Hepatic stellate cell (primary cell): ENCODE results near the gene FAM110C.
"Not testable (repeated sequence)": the region's sequence is repeated elsewhere in the genome, so short reads cannot be mapped to it uniquely, and the experiment has no call there.

ENCODE experiments used
- DNase-seq: peaks from one replicate; pipeline ENCODE4 v3.0.0; 2011; ENCODE audit warnings: low spot score

The FAM110C gene, protein sequence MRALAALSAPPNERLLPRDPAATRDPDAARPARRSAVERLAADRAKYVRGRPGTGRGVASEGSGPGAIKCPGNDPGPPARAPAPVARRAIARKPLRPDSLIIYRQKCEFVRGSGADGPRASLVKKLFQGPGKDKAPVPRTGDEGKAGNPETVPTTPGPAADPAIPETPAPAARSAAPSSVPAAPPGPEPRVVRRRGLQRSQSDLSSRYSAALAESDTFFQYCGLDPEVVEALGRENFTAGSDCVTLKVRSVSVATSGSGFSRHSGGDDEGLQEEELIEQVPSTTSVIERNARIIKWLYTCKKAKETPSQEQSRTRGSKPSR

DNA sequence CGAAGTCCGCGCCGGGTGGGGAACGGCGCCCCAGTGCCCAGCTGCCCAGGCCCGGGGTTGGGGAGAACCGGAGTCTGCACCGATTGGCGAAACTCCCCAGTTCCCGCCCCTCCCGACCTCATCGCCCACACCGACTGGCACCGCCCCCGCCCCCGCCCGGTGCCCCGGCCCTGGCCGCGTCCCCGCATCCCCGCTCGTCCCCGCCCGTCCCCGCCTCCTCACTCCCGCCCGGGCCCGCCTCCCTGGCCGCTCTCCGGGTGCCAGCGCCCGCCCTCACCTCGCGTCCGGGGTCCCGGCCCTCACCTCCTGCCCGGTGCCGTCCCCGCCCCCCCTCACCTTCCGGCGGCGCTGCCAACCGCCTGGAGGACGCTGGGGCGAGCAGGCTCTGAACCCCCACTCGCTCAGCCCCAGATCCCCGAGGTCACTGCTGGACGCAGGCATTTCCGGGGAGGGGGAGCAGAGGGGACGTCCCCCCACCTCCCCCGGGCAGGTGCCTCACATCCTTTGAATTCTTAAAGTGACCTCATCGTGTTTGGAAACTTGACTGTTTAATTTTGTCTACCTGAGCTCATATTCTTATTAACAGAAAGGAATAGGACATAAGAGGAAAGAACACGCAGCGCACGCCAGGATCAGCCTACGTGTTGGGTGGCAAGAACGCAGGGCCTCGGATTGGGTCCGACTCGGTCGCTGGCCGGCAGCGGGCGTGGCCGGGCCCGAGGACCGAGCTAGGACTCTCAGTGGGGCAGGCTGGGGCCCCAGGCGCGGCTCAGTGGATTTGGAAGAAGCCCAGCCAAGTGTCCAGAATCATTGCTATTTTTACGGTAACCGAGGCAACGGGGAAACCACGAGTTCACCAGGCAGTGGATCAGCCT is at the start of gene FAM110C:
Gene FAM110C (minus strand): TSS at position 35 of the 875 bp plus-strand sequence. CDS start 120 bp downstream, outside the sequence.
- peak; percentile 26 for DNase-seq

DNA sequence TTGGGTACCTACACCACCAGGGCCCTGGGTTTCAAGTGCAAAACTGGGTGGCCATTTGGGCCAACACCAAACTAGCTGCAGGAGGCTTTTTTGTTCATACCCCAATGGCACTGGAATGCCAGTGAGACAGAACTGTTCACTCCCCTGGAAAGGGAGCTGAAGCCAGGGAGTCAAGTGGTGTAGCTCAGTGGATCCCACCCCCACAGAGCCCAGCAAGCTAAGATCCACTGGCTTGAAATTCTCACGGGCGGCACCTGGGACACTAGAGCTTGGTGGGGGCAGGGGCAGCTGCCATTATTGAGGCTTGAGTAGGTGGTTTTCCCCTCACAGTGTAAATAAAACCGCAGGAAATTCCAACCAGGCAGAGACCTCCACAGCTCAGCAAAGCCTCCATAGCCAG is 46.0 kb upstream of the FAM110C start:
- no peak for DNase-seq

DNA sequence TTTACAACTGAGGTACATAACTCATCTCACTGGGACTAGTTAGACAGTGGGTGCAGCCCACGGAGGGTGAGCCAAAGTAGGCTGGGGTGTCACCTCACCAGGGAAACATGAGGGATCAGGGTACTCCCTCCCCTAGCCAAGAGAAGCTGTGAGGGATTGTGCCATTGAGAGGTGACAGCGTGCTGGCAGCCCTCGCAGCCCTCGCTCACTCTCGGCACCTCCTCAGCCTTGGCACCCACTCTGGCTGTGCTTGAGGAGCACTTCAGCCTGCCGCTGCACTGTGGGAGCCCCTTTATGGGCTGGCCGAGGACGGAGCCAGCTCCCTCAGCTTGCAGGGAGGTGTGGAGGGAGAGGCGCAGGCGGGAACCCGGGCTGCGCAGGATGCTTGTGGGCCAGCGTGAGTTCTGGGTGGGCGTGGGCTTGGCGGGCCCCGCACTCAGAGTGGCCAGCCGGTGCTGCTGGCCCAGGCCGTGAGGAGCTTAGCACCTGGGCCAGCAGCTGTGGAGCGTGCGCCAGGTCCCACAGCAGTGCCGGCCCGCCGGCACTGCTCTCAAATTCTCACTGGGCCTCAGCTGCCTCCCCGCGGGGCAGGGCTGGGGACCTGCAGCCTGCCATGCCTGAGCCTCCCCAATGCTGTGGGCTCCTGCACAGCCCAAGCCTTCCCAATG is 44.5 kb upstream of the FAM110C start:
- DNase-seq: no peak

DNA sequence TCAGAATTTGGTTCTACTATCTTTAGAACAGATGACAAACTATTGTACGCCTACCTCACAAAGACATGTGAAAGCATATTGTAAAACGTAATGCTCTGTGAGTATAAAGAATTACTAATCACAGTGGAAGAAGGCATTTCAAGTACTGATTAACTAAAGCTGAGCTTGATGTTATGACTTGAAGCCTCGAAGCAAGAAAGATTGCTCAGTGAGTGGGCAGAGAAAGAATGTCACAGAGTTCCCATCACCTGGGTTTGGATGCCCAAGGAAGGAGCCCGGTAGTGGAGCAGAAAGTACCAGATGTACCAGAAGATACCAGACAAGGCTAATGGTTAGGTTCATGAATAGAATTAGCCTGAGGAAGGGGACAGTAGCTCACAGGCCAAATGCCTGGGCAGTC is 39.5 kb upstream of the FAM110C start:
- DNase-seq: no peak

DNA sequence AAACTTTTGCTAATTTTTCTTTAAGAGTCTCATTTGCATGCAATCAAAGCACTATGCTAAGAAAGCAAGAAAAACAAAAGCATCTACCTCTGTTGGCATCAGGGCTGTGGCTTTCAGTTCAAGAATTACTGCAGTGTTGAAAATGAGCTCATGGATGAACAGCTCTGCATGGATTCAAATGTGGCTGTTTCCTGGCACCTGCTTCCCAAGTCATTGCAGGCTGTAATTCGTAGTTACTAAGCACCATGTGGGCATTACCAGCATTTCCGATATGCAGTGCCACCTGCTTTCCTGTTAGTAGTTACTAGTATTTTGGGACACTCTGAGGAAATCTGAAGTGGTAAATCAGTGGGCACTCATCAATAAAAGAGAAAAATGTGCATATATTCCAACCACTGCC is 37.8 kb upstream of the FAM110C start:
- no peak for DNase-seq

DNA sequence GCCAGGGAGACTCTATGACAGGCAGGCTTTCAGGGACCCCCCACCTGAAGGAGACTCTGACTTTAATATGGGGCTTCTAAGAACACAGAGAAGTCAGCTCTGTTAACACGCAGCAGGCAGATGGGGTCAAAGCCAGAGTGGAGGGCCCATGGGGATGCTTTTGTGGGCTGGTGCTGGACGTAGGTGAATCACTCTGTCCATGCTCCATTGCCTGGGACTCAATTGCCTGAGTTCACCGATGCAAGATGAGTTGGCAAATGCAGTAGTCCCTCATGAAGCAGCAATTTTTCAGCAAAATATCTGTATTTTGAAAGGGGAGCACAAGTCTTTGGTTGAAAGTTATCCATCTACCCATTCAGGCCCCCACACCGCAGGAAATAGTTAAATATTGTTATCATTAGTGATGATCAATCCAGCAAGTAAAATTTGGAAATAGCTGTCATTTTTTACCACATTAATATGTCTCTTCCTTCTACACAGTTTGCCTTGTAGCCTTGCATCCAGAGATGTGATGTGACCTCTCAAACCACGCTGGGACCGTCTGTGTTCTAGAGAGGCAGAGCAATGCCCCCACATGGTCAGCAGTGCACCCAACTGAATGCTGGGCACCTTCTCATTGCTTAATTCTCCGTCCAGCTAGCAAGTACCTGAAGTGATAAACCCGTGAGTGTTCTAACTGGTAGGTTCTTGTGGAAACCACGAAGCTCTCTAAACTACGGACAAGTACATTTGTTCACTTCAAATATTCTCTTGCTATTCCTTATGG is 34.8 kb upstream of the FAM110C start:
- no peak for DNase-seq

DNA sequence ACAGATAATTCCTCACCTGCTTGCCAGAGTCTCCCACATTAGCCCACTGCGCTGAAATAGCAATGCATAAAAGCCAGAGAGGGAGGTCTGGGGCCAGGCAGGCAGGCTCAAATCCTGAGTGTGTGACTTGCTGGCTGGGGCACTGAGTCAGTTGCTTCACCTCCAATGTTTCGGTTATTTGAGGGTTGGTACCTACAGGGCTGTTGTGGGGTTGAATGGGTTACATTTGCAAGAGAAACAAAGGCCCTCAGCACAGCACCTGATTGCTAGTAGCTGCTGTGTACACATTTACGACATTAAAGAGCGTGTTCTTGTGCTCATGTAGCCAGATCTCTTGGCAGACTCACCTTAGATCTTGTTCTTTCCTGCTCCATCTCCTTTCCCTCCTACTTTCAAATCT is 34.1 kb upstream of the FAM110C start:
- DNase-seq: no peak

DNA sequence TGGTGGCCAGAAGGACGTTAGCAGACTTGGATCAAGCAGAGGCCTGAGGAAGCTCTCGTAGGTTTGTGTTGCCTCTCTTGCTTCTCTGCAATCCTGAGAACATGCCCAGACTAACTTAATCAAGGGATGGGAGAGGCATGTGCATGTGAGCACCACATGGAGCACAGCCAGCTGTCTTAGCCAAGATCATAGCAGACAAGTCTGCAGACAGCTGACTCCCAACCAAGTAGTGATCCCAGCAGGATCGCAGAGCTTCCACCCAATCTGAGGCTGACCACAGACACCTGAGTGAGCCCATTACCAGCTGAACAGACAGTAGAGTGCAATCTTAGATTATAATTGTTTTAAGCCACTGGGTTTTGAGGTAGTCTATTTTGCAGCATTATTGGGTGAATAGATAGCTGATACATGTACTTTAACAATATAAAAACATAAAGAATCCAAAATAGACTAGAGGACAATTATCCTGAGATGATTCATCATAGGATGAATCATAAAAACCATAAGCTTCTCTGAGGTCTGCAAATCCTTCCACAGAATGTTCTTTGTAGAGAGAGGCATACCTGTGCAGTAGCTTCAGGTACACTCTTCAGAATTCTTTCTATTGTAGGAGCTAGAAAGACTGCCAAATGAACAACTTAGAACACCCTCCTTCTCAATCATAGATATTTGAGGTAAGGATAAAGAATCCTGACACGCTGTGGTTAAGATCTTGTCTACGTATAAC is 25.2 kb upstream of the FAM110C start:
- DNase-seq: no peak

DNA sequence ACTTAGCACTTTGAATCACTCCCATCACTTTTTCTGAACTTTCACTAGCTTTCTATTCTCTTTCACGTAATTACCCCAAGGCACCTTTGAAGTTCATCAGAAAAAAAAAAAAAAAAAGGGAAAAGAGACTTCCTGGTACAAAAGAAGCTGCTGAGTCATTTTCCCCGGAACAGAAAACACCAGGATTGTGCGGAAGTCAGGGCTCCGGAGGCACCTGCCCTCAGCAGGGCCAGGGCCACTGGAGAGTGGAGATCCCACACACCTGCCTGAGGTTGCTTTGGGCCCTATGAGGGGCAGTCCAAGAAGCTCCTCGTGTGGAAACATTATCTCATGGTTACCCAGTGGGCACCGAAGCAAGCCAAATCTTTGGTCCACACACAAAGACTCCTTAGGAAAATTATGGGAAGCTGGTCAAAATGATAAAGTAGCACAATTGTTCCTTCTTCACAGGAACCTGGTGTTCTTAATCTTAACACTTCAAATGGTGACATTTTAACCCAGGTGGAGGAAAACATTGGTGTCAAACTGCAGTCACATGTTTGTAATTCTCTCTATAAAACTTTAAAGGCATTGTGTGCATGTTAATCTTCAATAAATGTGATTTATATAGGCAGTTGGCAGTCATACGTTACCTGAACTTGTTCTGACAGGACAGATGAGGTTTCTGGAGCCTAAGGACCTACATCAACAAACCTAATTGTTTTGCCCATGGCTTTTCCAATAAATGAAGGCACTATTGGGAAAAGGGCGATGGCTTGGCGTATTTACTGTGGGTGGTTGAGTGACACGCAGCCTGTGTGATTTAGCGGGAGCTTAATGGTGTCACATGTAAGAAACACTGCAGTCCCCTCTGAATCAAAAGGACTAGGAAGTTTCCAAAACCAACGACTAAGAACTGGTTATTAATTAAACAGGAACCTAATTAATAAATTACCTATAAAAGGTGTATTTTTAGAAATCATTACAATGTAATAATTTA is 23.4 kb upstream of the FAM110C start:
- no peak for DNase-seq

DNA sequence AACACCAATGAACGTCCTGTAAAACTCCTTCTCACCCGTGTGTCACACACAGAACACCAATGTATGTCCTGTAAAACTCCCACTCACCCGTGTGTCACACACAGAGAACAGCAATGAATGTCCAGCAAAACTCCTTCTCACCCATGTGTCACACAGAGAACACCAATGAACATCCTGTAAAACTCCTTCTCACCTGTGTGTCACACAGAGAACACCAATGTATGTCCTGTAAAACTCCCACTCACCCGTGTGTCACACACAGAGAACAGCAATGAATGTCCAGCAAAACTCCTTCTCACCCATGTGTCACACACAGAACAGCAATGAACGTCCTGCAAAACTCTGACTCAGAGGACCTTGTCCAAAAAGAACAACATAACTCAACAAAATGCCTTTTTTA is 22.3 kb upstream of the FAM110C start:
- DNase-seq: not testable (repeated sequence)

DNA sequence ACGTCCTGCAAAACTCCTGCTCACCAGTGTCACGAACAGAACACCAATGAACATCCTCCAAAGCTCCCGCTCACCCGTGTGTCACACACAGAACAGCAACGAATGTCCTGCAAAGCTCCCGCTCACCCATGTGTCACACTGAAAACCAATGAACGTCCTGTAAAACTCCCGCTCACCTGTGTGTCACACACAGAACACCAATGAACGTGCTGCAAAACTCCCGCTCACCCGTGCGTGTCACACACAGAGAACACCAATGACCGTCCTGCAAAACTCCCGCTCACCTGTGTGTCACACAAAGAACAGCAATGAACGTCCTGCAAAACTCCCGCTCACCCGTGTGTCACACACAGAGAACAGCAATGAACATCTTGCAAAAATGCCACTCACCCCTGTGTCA is 20.5 kb upstream of the FAM110C start:
- no peak for DNase-seq

DNA sequence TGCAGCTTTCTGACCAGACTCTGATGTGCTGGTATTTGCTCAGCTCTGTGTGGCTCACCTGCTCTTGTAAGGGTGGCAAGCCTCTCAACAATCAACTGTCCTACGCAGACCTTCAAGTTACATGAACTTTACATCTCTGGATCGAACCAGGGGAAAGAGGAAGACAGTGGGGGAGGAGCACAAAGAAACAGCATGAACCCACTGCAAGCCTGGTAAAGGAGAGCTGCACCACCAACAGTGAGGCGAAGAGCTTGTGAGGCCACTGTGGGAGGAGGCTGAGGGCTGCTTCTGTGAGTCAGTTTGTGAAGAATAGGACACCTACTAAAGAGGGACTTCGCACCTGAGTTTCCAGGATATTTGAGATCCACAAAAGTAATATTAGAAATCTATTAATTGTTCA is 18.8 kb upstream of the FAM110C start:
- no peak for DNase-seq

DNA sequence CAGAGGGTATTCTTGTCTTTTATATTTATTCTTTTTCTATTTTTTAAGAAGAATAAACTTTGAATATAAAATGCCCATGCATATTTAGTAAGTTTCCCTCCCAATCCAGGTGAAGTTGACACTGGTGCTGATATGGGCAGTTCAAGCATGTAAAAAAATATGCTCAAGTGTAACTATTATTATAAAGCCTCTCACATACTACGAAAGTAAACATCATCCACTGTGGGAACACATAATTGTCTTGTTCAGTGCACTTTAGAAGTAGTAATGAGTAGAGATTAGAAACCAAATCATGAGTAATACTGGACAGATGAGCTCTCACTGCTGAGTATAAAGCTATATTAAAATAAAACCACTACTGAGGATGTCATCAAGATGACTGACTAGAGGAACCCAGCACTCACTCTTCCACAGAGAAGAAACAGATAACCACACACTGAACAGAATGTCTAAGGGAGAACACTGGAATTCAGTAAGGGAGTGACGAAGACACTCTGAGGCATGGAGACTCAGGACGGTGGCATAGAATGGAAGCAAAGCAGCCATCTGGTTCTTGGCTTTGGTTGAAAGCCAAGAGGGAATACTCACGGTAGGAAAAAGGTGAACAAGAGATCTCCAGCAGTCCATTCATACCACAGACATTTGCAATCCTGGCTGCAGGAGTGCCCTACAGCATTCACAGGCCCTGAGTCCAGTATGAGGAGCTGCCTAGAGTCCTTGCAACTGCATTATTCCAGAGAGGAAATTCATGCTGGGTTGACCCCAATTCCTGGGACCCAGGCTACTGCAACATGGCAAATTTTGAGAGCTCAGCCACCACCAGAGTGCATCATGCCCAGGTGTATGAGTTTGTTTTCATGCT is 9.5 kb upstream of the FAM110C start:
- no peak for DNase-seq

DNA sequence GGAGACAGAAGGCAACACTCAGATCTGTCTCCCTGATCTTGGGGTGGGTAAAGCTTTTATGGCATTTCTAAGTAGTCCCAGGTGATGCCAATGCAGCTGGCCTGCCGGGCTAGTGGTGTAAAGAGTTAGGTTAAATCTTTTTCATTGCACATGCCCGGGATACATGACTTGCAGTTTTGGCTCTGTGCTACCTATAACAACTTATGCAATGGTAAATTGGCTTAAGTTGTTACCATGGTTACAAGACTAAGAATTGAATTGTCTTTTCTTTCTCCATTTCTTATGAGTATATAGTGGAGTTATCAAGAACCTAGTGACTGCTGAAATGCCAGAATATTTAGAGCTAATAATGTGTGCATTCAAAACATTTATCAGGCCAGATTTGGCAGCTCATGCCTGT is 5.3 kb upstream of the FAM110C start:
- no peak for DNase-seq

DNA sequence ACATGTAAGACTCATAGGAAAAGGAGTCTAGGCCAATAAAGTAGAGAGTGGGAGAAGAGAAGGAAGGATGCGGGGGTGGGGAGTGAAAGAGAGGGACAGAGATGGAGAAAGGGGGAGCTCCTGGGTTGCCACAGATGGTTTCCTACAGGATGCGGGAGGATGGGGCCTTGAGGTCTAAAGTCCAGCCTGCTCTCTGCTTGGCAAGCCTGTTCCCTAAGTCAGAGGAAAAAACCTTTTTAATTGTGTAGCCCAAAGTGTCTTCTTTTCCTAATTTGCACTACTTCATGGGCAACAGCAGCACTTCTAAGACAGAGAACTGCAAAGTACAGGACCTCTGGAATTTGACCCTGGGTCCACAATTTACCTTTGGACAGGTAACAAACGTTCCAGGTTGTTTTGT is 1.4 kb upstream of the FAM110C start:
- no peak for DNase-seq

DNA sequence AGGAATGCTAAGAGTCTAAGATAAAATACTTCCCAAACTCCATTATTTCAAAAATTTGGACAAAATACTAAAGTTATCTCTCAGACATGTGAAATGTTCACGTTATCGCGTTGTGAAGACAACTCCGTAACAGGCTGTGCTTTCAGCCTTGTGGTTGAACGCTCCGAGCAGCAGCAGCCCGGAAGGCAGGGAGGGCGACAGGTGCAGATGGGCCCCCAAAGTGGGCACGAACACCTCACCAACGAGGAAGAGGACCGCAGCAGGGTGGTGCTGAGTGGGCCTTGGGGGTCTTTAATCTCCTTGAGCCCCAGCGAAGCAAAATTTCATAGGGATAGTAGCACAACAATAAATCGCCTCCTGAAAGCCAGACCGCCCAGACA is 1.0 kb upstream of the FAM110C start:
- no peak for DNase-seq

DNA sequence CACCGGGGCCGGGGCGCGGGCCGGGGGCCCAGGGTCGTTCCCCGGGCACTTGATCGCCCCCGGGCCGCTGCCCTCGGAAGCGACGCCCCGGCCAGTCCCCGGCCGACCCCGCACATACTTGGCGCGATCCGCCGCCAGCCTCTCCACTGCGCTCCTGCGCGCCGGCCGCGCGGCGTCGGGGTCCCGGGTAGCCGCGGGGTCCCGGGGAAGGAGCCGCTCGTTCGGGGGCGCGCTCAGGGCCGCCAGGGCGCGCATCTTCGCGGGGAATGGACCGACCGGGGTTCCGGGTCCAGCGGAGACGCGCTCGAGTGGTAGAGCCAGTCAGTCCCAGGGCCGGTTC is 204 bp downstream of the FAM110C start:
- DNase-seq: no peak

DNA sequence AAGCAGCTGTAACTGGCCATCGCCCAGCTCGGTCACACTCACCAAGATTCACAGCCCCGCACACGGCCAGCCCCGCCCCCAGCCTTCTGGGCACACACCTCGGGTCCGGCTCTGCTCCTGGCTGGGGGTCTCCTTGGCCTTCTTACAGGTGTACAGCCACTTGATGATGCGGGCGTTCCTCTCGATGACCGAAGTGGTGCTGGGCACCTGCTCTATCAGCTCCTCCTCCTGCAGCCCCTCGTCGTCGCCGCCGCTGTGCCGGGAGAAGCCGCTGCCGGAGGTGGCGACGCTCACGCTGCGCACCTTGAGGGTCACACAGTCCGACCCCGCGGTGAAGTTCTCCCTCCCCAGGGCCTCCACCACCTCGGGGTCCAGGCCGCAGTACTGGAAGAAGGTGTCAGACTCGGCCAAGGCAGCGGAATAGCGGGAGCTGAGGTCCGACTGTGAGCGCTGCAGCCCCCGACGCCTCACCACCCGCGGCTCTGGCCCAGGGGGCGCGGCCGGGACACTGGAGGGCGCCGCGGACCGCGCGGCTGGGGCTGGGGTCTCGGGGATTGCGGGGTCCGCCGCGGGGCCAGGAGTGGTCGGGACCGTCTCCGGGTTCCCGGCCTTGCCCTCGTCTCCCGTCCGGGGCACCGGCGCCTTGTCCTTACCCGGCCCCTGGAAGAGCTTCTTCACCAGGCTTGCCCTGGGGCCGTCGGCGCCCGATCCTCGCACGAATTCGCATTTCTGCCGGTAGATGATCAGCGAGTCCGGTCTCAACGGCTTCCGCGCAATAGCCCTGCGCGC is 769 bp downstream of the FAM110C start:
- DNase-seq: no peak
